ENCODE data around the gene KCNQ1. TPM values are rescaled to one million over a fixed set of nuclear protein-coding genes. Genes with fewer than 3 reads are reported as not detected.

The KCNQ1 gene
- total RNA-seq, 1 donor from 2014 or later, result 2.7 TPM

DNA sequence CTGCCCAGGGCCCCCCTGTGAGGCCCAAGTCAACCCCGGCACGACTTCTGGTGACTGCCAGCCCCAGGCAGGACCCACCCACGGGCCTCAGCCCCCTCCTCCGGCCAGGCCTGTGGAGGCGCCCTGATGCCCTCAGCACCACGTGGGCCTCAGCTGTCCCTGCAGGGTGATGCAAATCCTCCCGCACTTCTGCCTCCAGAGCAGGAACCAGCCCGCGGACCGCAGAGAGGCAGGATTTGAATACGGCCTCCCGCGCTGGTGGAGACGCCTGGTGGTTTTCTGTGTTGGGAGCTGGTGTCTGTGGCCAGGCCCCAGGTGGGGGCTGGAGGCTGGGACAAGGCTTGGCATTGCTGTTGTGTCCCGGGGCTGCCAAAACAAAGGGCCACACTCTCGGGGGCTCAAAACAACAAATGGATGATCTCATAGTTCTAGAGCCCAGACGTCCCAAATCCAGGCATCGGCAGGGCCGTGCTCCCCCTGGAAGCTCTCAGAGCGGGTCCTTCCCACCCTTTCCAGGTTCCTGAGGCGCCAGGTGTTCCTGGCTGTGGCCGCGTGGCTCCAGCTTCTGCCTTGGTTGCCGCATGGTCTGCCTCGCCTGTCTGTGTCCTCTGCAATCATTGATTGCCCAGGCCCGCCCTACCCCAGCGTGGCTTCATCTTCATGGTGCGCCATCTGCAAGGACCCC lies 19.9 kb upstream of the KCNQ1 start:
- DNase-seq (ENCODE audit: extremely low spot score in 2 of 2), result no peak
- intact Hi-C loops (cut with DNase I), result loop anchor here (5.0 to 10.0 kb wide), 2 partner anchors 102 to 470 kb away; no protein-coding TSS in a partner anchor
- Histone ChIP-seq H3K9me3 (no peaks in the 10 kb centered on the region), H3K27me3 (no peaks in the 10 kb centered on the region), H3K36me3 (no peaks in the 10 kb centered on the region), H3K4me3 (no peak overlapping the region), H3K27ac (no peak overlapping the region), H3K4me1 (peaks cover 11% of the 10 kb centered on the region)
- TF ChIP-seq POLR2A (IDR thresholded peaks at IDR 0.05), result no peak
- no peak for TF ChIP-seq POLR2AphosphoS5 (IDR thresholded peaks at IDR 0.05; ENCODE audit: insufficient read depth in 1 of 2, low read depth in 1 of 2)
- TF ChIP-seq, protein P1, sequence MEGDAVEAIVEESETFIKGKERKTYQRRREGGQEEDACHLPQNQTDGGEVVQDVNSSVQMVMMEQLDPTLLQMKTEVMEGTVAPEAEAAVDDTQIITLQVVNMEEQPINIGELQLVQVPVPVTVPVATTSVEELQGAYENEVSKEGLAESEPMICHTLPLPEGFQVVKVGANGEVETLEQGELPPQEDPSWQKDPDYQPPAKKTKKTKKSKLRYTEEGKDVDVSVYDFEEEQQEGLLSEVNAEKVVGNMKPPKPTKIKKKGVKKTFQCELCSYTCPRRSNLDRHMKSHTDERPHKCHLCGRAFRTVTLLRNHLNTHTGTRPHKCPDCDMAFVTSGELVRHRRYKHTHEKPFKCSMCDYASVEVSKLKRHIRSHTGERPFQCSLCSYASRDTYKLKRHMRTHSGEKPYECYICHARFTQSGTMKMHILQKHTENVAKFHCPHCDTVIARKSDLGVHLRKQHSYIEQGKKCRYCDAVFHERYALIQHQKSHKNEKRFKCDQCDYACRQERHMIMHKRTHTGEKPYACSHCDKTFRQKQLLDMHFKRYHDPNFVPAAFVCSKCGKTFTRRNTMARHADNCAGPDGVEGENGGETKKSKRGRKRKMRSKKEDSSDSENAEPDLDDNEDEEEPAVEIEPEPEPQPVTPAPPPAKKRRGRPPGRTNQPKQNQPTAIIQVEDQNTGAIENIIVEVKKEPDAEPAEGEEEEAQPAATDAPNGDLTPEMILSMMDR (IDR thresholded peaks at IDR 0.05), result no peak

DNA sequence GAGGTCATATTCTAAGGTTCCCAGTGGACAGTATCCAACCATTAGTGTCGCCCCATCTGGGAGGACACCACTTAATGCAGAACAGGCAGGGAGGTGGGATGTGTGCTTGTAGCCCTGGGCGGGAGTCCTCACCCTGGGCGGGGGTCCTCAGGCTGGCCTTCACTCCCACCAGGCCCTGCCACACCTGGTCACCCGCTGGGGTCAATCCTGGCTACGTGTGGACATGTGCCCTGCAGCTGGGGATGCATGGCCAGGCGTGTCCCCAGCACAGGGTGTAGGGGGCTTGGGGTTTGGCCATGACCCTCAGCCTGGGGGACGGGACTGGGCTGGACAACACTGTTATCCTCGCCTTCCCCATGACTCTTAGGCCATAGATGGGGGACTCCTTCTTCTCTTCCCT lies 19.3 kb upstream of the KCNQ1 start:
- intact Hi-C loops (cut with DNase I), result loop anchor here (5.0 to 10.0 kb wide), 2 partner anchors 102 to 469 kb away; no protein-coding TSS in a partner anchor
- TF ChIP-seq POLR2AphosphoS5 (IDR thresholded peaks at IDR 0.05; ENCODE audit: insufficient read depth in 1 of 2, low read depth in 1 of 2) (no peak), POLR2A (IDR thresholded peaks at IDR 0.05) (no peak)
- TF ChIP-seq, protein P1 (IDR thresholded peaks at IDR 0.05), result no peak

DNA sequence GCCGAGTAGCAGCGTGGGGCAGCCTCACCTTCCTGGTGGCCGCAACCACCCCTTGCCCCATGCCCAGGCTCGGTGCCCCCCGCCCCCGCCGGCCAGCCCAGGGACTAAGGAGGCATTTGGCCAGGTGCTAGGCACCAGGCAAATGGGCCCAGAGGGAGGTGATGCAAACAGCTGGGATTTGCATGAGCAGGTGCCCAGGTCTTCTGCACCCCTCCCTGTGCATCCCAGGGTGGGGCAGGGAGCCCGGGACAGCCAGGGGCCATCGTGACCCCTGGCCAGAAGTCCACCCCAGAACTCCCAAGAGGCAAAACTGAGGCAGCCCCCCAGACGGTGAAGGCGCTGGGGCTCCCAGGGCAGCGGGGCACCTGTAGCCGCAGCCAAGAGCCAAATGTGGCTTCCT lies 18.6 kb upstream of the KCNQ1 start:
- Histone ChIP-seq H3K4me1 (no peaks in the 10 kb centered on the region), H3K27me3 (no peaks in the 10 kb centered on the region), H3K4me3 (no peak overlapping the region), H3K27ac (no peak overlapping the region), H3K36me3 (no peaks in the 10 kb centered on the region), H3K9me3 (no peaks in the 10 kb centered on the region)
- TF ChIP-seq POLR2A (IDR thresholded peaks at IDR 0.05) (no peak), POLR2AphosphoS5 (IDR thresholded peaks at IDR 0.05; ENCODE audit: insufficient read depth in 1 of 2, low read depth in 1 of 2) (no peak)
- TF ChIP-seq, protein P1 (IDR thresholded peaks at IDR 0.05), result no peak
- no peak for DNase-seq (ENCODE audit: extremely low spot score in 2 of 2)
- intact Hi-C loops (cut with DNase I), result loop anchor here (5.0 to 10.0 kb wide), 2 partner anchors 101 to 469 kb away; no protein-coding TSS in a partner anchor

More for the DNA sequence above, 19.3 kb upstream of the KCNQ1 start:
- Histone ChIP-seq H3K27ac (no peak overlapping the region), H3K27me3 (no peaks in the 10 kb centered on the region), H3K36me3 (no peaks in the 10 kb centered on the region), H3K9me3 (no peaks in the 10 kb centered on the region), H3K4me3 (no peak overlapping the region), H3K4me1 (peaks cover 5% of the 10 kb centered on the region)
- DNase-seq (ENCODE audit: extremely low spot score in 2 of 2), result no peak

DNA sequence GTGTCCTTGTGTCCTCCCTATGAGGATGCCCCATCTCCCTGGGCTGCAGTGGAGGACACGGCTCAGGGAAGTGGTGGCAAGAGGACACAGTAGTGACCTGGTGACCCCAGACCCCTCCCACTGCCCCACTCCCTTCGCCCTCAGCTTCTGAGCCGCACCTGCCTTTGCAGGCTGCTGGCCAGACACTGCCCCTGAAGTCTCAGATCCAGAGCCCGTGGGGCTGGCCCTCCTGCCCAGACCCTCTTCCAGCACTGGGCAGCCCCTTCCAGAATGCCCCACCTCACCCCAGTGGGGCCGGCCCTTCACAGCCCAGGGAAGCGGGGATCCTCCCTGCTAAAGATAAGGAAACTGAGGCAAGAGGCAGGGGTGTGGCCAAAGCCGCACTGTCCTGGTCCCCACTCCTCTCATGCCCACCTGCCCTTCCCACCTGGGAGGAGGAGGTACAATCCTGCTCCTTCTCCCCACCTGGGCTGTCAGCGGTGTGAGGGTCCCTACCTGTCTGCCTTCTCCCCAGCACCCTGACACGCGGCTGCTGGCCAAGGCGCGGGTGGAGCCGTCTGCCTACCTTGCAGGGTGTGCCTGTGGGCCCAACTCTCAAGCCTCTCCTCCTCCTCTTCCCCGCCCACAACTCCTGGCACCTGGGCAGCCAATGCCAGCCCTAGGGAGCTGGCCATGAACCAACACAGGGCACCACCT lies 17.8 kb upstream of the KCNQ1 start:
- no peaks in the 10 kb centered on the region for H3K9me3 ChIP-seq
- no peaks in the 10 kb centered on the region for H3K27me3 ChIP-seq
- TF ChIP-seq, protein P1 (IDR thresholded peaks at IDR 0.05), result no peak
- TF ChIP-seq POLR2AphosphoS5 (IDR thresholded peaks at IDR 0.05; ENCODE audit: insufficient read depth in 1 of 2, low read depth in 1 of 2), result no peak
- TF ChIP-seq POLR2A (IDR thresholded peaks at IDR 0.05), result no peak
- H3K36me3 ChIP-seq, result no peaks in the 10 kb centered on the region
- no peak overlapping the region for H3K27ac ChIP-seq
- intact Hi-C loops (cut with DNase I), result loop anchor here (5.0 to 10.0 kb wide), 2 partner anchors 100 to 468 kb away; no protein-coding TSS in a partner anchor
- H3K4me3 ChIP-seq, result no peak overlapping the region
- DNase-seq (ENCODE audit: extremely low spot score in 2 of 2), result no peak
- no peaks in the 10 kb centered on the region for H3K4me1 ChIP-seq
